SK-N-SH treated with all-trans-retinoic acid at 6 μM for 48 hours (cell line): ENCODE results near the gene ACTG2.

Experiments used
- ATAC-seq: fragments of 200-7000 bp; cut with Tn5 transposase; 3 replicates; pipeline ENCODE4 v1.9.1; 2020; ENCODE audit warnings: mild to moderate bottlenecking, moderate library complexity
- ARNTL ChIP-seq: fragments of 450-650 bp; formaldehyde crosslinking; IDR thresholded peaks from 2 replicates; pipeline ENCODE4 v1.5.0; 2020; ENCODE audit warnings: low read depth, mild to moderate bottlenecking, moderate library complexity, borderline replicate concordance
- BACH2 ChIP-seq: fragments of 250-450 bp; sonication (Bioruptor Pico); IDR thresholded peaks from 2 replicates; pipeline ENCODE4 v1.9.0; 2021; ENCODE audit warnings: mild to moderate bottlenecking, borderline replicate concordance
- CSDC2 ChIP-seq: fragments of 250-450 bp; sonication (Bioruptor Pico); IDR thresholded peaks from 2 replicates; pipeline ENCODE4 v1.5.0; 2020; ENCODE audit warnings: mild to moderate bottlenecking, moderate library complexity
- CSRNP3 ChIP-seq: fragments of 250-450 bp; sonication (Bioruptor Pico); IDR thresholded peaks from 2 replicates; pipeline ENCODE4 v1.5.1; 2021; ENCODE audit warnings: mild to moderate bottlenecking, moderate library complexity
- GLIS3 ChIP-seq: fragments of 250-450 bp; sonication (Bioruptor Pico); IDR thresholded peaks from 2 replicates; pipeline ENCODE4 v1.5.0; 2020; ENCODE audit warnings: mild to moderate bottlenecking, moderate library complexity
- ISL1 ChIP-seq: fragments of 250-450 bp; sonication (Bioruptor Pico); IDR thresholded peaks from 2 replicates; pipeline ENCODE4 v2.1.2; 2022; ENCODE audit warnings: mild to moderate bottlenecking, moderate library complexity
- OSR1 ChIP-seq: fragments of 250-450 bp; sonication (Bioruptor Pico); IDR thresholded peaks from 2 replicates; pipeline ENCODE4 v1.8.0; 2022; ENCODE audit warnings: moderate library complexity, mild to moderate bottlenecking, inconsistent platforms
- PATZ1 ChIP-seq: fragments of 250-450 bp; sonication (Bioruptor Pico); IDR thresholded peaks from 2 replicates; pipeline ENCODE4 v1.8.0; 2020; ENCODE audit warnings: mild to moderate bottlenecking, moderate library complexity, borderline replicate concordance
- POU6F1 ChIP-seq: fragments of 250-450 bp; sonication (Bioruptor Pico); IDR thresholded peaks from 2 replicates; pipeline ENCODE4 v1.8.0; 2021; ENCODE audit warnings: low read depth, mild to moderate bottlenecking, moderate library complexity, borderline replicate concordance
- PPARA ChIP-seq: fragments of 250-450 bp; sonication (Bioruptor Pico); IDR thresholded peaks from 2 replicates; pipeline ENCODE4 v1.5.0; 2020; ENCODE audit warnings: mild to moderate bottlenecking, borderline replicate concordance
- RARB ChIP-seq: fragments of 250-450 bp; sonication (Bioruptor Pico); IDR thresholded peaks from 2 replicates; pipeline ENCODE4 v1.8.0; 2021; ENCODE audit warnings: mild to moderate bottlenecking, moderate library complexity
- SNAI2 ChIP-seq: fragments of 250-450 bp; sonication (Bioruptor Pico); IDR thresholded peaks from 2 replicates; pipeline ENCODE4 v1.5.0; 2020; ENCODE audit warnings: mild to moderate bottlenecking, moderate library complexity
- TCF4 ChIP-seq: fragments of 250-450 bp; sonication (Bioruptor Pico); IDR thresholded peaks from 2 replicates; pipeline ENCODE4 v1.8.0; 2021; ENCODE audit warnings: mild to moderate bottlenecking, moderate library complexity, borderline replicate concordance
- TOX ChIP-seq: fragments of 250-450 bp; sonication (Bioruptor Pico); IDR thresholded peaks from 2 replicates; pipeline ENCODE4 v1.8.0; 2021; ENCODE audit warnings: mild to moderate bottlenecking, moderate library complexity, borderline replicate concordance
- TSHZ2 ChIP-seq: fragments of 250-450 bp; sonication (Bioruptor Pico); IDR thresholded peaks from 2 replicates; pipeline ENCODE4 v1.5.0; 2020; ENCODE audit warnings: mild to moderate bottlenecking, moderate library complexity
- ZC3H10 ChIP-seq: fragments of 250-450 bp; sonication (Bioruptor Pico); IDR thresholded peaks from 2 replicates; pipeline ENCODE4 v1.5.1; 2021; ENCODE audit warnings: mild to moderate bottlenecking, moderate library complexity
- ZFP3 ChIP-seq: fragments of 250-450 bp; sonication (Bioruptor Pico); IDR thresholded peaks from 2 replicates; pipeline ENCODE4 v1.5.0; 2020; ENCODE audit warnings: mild to moderate bottlenecking, moderate library complexity
- ZFP30 ChIP-seq: fragments of 450-650 bp; formaldehyde crosslinking; IDR thresholded peaks from 2 replicates; pipeline ENCODE4 v1.5.0; 2022; ENCODE audit warnings: mild to moderate bottlenecking, moderate library complexity
- ZNF565 ChIP-seq: fragments of 450-650 bp; formaldehyde crosslinking; conservative IDR thresholded peaks from 2 replicates; pipeline ENCODE4 v1.5.0; 2020; ENCODE audit warnings: low read depth, mild to moderate bottlenecking, moderate library complexity
- ZNF70 ChIP-seq: fragments of 450-650 bp; formaldehyde crosslinking; IDR thresholded peaks from 2 replicates; pipeline ENCODE4 v1.5.0; 2020; ENCODE audit warnings: mild to moderate bottlenecking, moderate library complexity
- ZNF8 ChIP-seq: fragments of 450-650 bp; formaldehyde crosslinking; IDR thresholded peaks from 2 replicates; pipeline ENCODE4 v1.5.0; 2020; ENCODE audit warnings: mild to moderate bottlenecking, moderate library complexity

ACTG2 gene

GRCh38 chr2:73915437-73915993, 22.7 kb downstream of the ACTG2 start:
- TF ChIP-seq OSR1 (CRISPR knock-in tag) (no peak), ARNTL (CRISPR knock-in tag) (no peak), PATZ1 (no peak), BACH2 (CRISPR knock-in tag) (no peak), ZC3H10 (CRISPR knock-in tag) (no peak), ZFP3 (CRISPR knock-in tag) (no peak), RARB (CRISPR knock-in tag) (no peak), TOX (CRISPR knock-in tag) (no peak), PPARA (CRISPR knock-in tag) (no peak), CSDC2 (CRISPR knock-in tag) (no peak), TSHZ2 (no peak), ZNF565 (CRISPR knock-in tag) (no peak)
- no peak for ATAC-seq

- TF ChIP-seq ZNF70 (CRISPR knock-in tag) (no peak), TOX (CRISPR knock-in tag) (no peak), GLIS3 (no peak), PATZ1 (no peak), ZFP3 (CRISPR knock-in tag) (no peak), CSDC2 (CRISPR knock-in tag) (no peak), OSR1 (CRISPR knock-in tag) (no peak), ISL1 (CRISPR knock-in tag) (no peak), ZFP30 (CRISPR knock-in tag) (no peak)
- TF ChIP-seq, all 23 proteins: peak for 0
- ATAC-seq: no peak
Observed at GRCh38 chr2:73916666-73917065, 23.9 kb downstream of the ACTG2 start.

- ATAC-seq: no peak
- TF ChIP-seq ISL1 (CRISPR knock-in tag) (no peak), PATZ1 (no peak), ZFP30 (CRISPR knock-in tag) (no peak), TCF4 (no peak), RARB (CRISPR knock-in tag) (no peak), ARNTL (CRISPR knock-in tag) (no peak), POU6F1 (CRISPR knock-in tag) (no peak), ZNF70 (CRISPR knock-in tag) (no peak), TSHZ2 (no peak), ZNF565 (CRISPR knock-in tag) (no peak), ZFP3 (CRISPR knock-in tag) (no peak), SNAI2 (CRISPR knock-in tag) (no peak), GLIS3 (no peak), PPARA (CRISPR knock-in tag) (no peak), BACH2 (CRISPR knock-in tag) (no peak), ZNF8 (CRISPR knock-in tag) (no peak), CSRNP3 (no peak), CSDC2 (CRISPR knock-in tag) (no peak)
Observed at GRCh38 chr2:73917296-73917695, 24.5 kb downstream of the ACTG2 start.
